AG04450 (cell line): ENCODE measurements around the gene TFF1. TPM values are rescaled to one million over a fixed set of nuclear protein-coding genes. Genes with fewer than 3 reads are reported as not detected.

Experiments used
- CTCF ChIA-PET: fragments of 300-600, 350-600 bp; formaldehyde crosslinking; extraction: SDS; loops from one replicate; lab custom pipeline; 2022; ENCODE audit warnings: antibody characterized with exemption, inconsistent platforms; lab: Charles Lee
- POLR2A ChIA-PET: fragments of 350-600 bp; formaldehyde crosslinking; extraction: SDS; loops from one replicate; lab custom pipeline; 2021; ENCODE audit warnings: antibody characterized with exemption, inconsistent platforms; lab: Yijun Ruan, JAX
- DNase-seq: peaks from one replicate; pipeline ENCODE4 v3.0.0-alpha.2; 2011; ENCODE audit warnings: low read depth, low spot score
- H3K27ac ChIP-seq: one replicate; pipeline ENCODE4 v1.5.1; 2012; ENCODE audit warnings: low read depth, low read length, control low read depth
- H3K27me3 ChIP-seq: one replicate; pipeline ENCODE4 v1.6.0; 2012; ENCODE audit warnings: low read length; ENCODE audit not compliant: control insufficient read depth, insufficient read depth
- H3K4me3 ChIP-seq: 2 replicates; pipeline ENCODE4 v1.5.1; 2011; ENCODE audit warnings: mild to moderate bottlenecking, low read depth, low read length, control low read depth
- H3K9me3 ChIP-seq: 2 replicates; pipeline ENCODE4 v1.5.1; 2012; ENCODE audit warnings: low read length; ENCODE audit not compliant: control insufficient read depth, insufficient read depth
- polyA plus RNA-seq: library from polyadenylated mRNA; depleted of rRNA; stranded (reverse); fragments of >200 nt; gene quantifications from 2 replicates; pipeline ENCODE4 v1.2.3, GENCODE V29; 2011
- TF ChIP-seq, protein P1 (sequence below): IDR thresholded peaks from 2 replicates; pipeline ENCODE4 v1.5.1; 2011; ENCODE audit warnings: low read depth, low read length, control low read depth, inconsistent platforms

TFF1 gene
- polyA plus RNA-seq, 1 experiment, result not detected

GRCh38 chr21:42385619-42386018, 19.3 kb upstream of the TFF1 start:
- Histone ChIP-seq H3K27ac (no peak overlapping the region), H3K9me3 (no peaks in the 10 kb centered on the region; the same call in 1 of the 2 replicates), H3K4me3 (no peak overlapping the region), H3K27me3 (peaks cover 5% of the 10 kb centered on the region)
- TF ChIP-seq, protein P1, sequence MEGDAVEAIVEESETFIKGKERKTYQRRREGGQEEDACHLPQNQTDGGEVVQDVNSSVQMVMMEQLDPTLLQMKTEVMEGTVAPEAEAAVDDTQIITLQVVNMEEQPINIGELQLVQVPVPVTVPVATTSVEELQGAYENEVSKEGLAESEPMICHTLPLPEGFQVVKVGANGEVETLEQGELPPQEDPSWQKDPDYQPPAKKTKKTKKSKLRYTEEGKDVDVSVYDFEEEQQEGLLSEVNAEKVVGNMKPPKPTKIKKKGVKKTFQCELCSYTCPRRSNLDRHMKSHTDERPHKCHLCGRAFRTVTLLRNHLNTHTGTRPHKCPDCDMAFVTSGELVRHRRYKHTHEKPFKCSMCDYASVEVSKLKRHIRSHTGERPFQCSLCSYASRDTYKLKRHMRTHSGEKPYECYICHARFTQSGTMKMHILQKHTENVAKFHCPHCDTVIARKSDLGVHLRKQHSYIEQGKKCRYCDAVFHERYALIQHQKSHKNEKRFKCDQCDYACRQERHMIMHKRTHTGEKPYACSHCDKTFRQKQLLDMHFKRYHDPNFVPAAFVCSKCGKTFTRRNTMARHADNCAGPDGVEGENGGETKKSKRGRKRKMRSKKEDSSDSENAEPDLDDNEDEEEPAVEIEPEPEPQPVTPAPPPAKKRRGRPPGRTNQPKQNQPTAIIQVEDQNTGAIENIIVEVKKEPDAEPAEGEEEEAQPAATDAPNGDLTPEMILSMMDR, result no peak
- no peak for DNase-seq
- POLR2A ChIA-PET, result no interaction called here
- CTCF ChIA-PET, result no interaction called here

DNA sequence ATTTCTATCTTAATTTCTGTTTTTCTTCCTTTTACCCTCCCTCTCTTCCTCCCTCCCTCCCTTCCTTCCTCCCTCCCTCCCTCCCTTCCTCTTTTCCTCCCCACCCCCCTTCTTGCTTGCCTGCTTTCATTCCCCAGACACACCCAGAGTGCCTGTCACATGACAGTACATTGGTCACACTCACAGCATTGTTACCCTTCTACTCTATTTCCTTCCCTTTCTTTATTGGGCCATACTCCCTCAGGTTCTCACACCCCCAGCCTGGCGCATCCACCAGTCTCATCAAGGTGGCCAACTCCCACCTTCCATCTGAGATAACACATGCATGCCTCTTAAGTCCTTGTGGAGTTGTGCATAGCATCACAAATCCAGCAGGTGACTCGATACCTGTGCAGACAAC, 18.7 kb upstream of the TFF1 start:
- Histone ChIP-seq H3K9me3 (no peaks in the 10 kb centered on the region; the same call in 1 of the 2 replicates), H3K4me3 (no peak overlapping the region), H3K27me3 (peaks cover 5% of the 10 kb centered on the region), H3K27ac (no peak overlapping the region)
- CTCF ChIA-PET, result no interaction called here
- TF ChIP-seq, protein P1, result no peak
- no peak for DNase-seq
- POLR2A ChIA-PET, result no interaction called here

GRCh38 chr21:42384156-42384945, 18.0 kb upstream of the TFF1 start:
- Histone ChIP-seq H3K27ac (no peak overlapping the region), H3K4me3 (no peak overlapping the region), H3K9me3 (no peaks in the 10 kb centered on the region; the same call in 1 of the 2 replicates), H3K27me3 (peaks cover 5% of the 10 kb centered on the region)
- TF ChIP-seq, protein P1, result no peak
- ChIA-PET CTCF (interaction anchor here (0.7 kb wide), 1 partner anchor 239 kb away, joined by 6 read pairs; no protein-coding TSS in a partner anchor), POLR2A (no interaction called here)
- no peak for DNase-seq

- POLR2A ChIA-PET, result no interaction called here
- CTCF ChIA-PET, result no interaction called here
Measured at GRCh38 chr21:42383331-42383730, 17.0 kb upstream of the TFF1 start.

More at GRCh38 chr21:42383331-42383730, 17.0 kb upstream of the TFF1 start:
- TF ChIP-seq, protein P1, result no peak
- Histone ChIP-seq H3K27me3 (peaks cover 4% of the 10 kb centered on the region), H3K27ac (no peak overlapping the region), H3K4me3 (no peak overlapping the region), H3K9me3 (no peaks in the 10 kb centered on the region; the same call in 1 of the 2 replicates)
- DNase-seq, result no peak
